HG03280 (cell line): ENCODE measurements around the gene CRELD2.

ENCODE experiments used
- ATAC-seq: cut with Tn5 transposase; IDR thresholded peaks from one replicate; pipeline ENCODE4 v1.9.1; 2021; ENCODE audit warnings: mild to moderate bottlenecking, moderate library complexity; ENCODE audit not compliant: unreplicated experiment

The CRELD2 gene

DNA sequence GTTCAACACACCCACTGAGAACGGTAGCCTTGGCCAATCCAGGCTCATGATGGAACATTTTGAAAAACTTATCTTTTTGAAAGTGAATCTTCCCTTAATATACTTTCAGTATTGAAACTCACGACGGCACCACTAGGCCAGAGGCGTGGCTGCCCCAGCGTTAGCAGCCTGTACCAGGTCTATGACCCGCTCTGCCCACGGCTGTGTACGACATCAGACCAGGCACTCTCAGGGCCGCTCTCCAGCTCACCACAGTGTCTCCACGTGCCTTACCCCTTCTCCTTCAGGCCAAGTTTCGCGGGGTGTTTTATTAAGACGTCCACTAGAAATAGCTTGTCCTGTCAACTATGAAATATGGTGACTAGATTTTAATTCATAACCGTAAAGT lies 31.4 kb upstream of the CRELD2 start:
- no peak for ATAC-seq

GRCh38 chr22:49887702-49888101 lies 30.7 kb upstream of the CRELD2 start:
- ATAC-seq, result no peak

DNA sequence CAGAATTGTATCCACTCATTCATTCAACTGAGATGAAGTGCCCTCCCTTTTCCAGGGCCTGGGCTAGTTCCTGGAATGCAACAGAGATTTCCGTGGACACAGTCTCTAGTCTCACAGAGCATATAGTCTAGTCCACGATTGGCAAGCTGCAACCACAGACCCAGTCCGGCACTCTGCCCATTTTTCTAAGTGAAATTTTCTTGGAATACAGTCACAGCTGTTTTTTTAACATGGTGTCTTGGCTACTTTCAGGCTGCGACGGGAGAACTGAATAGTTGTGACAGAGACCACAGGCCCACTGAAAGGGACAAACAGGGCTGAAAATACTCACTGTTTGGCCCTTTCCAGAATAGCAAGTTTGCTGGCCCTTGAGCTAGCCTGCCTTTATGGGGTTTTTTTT lies 29.4 kb upstream of the CRELD2 start:
- no peak for ATAC-seq

- no peak for ATAC-seq
These were observed 26.1 kb upstream of the CRELD2 start for GRCh38 chr22:49892226-49892899.

DNA sequence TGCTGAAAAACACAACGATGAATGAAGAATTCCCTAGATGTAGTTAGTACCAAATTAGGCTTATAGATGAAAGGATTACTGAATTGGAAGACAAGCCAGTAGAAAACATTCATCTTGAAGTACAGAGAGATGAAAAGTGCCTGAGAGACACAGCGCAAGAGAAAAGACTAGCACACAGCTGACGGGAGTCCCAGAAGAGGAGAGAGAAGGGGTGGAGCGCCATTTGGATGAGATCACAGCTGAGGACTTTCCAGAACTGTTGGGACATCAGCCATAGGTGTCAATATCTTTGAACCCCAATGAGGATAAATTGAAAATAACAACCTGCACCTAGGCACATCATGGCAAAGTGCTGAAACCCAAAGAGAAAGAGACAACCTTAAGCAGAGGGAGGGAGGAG lies 25.4 kb upstream of the CRELD2 start:
- ATAC-seq, result no peak

DNA sequence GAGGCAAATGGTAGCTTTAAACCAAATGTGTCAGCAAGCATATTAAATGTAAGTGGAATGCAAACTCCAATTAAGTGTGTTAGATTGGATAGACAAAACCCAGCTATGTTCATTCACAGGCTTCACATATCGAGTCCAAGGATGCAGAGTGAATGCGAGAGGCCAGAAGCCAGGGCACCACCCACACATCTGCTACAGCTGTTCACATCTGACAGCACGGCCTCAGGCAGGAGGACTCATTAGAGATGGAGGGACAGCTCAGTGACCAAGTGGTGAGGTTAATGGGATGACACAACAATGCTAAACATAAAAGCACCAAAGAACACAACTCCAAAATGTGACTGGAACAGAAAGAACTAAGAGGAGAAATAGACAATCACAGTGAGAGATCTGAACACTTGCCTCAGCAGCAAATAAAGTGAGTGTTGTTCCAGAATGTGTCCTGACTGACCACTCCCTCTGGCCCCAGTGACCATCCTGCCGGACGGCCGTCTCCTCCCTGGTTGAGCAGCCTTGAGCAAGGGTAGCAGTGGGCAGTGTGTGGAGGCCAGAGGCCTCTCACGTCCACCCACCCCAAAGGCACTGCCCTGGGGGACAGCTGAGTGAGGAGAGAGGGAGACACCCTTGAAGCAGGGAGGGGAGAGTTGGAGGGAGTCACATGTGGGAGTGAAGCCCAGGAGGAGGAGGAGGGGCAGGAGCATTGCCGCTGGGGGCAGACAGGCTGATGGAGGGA lies 23.9 kb upstream of the CRELD2 start:
- no peak for ATAC-seq

DNA sequence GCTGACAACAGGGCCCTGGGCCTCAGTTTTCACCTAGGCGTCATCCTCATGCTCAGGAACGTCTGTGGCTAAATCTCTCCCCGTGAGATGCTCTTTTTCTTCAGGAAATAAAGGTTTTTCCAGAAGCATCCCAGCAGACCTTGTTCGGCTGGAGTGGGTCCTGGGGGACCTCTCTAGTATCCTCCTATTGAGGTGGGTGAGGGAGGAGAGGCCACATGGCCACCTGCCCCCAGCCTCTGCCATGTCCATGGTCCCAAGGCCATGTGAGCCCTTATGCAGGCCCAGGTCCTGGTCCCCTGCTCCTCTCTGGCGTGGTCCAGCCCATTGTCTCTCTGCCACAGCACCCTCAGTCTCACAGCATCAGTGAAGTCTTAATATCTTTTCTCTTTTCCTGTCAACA lies 22.2 kb upstream of the CRELD2 start:
- no peak for ATAC-seq

DNA sequence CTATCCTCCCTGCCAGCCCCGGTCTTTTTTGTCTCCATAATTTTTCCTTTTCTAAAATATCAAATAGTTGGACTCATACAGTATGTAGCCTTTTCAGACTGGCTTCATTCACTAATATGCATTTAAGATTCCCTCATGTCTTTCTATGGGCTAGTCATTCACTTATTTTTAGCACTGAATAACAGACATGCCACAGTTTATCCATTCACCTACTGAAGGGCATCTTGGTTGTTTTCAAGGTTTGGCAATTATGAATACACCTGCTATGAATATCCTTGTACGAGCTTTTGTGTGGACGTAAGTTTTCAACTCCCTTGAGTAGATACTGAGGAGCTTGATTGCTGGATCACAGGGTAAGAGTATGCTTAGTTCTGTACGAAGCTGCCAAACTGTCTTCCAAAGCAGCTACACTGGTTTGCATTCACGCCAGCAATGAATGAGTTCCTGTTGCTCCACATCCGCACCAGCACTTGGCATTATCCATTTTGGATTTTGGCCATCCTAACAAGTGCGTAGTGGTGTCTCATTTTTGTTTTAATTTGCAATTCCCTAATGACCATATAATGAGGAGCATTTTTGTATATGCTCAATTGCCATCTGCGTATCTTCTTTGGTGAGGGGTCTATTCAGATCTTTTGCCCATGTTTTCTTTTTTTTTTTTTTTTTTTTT lies 21.3 kb upstream of the CRELD2 start:
- ATAC-seq, result no peak

DNA sequence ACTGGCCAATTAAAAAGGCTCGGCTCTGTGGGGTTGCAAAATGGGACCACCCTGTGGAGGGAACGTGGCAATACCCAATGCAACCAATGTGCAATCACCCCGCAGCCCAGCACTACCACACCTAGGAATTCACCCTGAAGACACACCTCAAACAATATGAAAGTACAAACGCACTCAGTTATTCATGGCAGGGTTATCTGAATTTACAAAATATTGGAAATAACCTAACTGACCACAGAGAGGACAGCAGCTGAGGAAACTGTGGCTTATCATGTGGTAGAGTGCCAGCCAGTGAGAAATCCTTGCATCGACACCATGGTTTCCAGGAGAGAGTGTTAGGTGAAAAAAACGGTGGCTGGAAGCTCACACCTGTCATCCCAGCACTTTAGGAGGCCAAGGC lies 18.9 kb upstream of the CRELD2 start:
- no peak for ATAC-seq

DNA sequence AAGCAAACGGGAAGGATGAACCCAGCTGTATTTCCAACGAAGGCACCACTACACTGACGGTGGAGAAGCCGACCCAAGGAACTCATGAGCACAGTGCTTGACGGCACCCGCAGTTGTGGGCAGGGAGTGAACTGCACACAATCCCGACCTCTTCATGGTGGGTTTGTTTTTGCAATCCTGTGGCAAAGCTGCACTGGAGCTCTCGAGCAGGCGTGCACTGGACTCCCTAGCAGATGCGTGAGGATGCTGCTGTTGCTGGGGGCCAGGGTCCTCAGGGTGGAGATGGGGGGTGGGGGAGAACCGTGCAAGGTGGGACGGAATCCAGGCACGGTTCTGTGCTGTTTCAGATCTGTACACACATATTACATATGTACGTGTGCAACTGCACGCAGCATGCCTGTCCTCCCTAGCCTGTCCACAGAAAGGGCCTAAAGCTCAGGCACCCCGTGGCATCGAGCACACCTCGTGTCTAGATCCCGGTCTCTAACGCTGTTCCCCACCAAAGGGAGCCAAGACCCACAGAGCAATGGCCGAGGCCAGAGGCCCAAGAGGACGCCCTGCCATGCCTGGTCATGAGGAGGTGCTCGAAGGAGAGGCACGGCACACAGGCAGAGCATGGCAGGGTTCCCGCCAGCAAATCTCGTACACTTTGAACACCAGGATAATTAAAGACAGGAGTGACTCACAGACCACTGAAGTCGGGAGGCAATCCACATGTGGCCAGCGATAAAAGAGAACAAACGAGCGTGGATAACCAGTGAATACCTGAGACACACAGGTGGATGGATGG lies 17.8 kb upstream of the CRELD2 start:
- ATAC-seq, result no peak

DNA sequence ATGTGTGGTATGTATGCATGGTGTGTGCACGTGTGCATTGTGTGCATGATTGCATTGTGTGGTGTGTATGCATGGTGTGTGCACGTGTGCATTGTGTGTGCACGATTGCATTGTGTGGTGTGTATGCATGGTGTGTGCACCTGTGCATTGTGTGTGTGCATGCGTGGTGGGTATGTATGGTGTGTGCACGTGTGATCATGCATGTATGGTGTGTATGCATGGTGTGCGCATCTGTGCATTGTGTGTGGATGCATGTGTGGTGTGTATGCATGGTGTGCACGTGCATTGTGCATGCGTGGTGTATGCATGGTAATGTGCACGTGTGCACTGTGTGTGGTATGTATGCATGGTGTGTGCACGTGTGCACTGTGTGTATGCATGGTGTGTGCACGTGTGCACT lies 17.0 kb upstream of the CRELD2 start:
- ATAC-seq, result no peak

- no peak for ATAC-seq
These were observed 15.0 kb upstream of the CRELD2 start for GRCh38 chr22:49903322-49904039.

- no peak for ATAC-seq
These were observed 14.4 kb upstream of the CRELD2 start for GRCh38 chr22:49904040-49904369.

DNA sequence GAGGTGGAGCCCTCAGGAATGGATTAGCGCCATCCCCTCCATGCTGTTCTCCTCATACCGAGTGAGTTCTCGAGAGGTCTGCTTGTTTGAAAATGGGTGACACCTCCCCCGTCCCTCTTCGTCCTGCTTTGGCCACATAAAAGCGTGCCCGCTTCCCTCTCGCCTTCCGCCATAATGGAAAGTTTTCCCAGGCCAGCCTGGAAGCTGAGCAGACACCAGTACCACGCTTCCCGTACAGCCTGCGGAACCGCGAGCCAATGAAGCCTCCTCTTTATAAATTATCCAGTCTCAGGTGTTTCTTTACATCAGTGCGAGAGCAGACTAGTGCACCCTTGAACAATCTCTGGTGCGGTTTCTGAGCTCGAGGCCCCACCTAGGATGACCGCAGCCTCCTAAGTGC lies 13.0 kb upstream of the CRELD2 start:
- ATAC-seq, result no peak

DNA sequence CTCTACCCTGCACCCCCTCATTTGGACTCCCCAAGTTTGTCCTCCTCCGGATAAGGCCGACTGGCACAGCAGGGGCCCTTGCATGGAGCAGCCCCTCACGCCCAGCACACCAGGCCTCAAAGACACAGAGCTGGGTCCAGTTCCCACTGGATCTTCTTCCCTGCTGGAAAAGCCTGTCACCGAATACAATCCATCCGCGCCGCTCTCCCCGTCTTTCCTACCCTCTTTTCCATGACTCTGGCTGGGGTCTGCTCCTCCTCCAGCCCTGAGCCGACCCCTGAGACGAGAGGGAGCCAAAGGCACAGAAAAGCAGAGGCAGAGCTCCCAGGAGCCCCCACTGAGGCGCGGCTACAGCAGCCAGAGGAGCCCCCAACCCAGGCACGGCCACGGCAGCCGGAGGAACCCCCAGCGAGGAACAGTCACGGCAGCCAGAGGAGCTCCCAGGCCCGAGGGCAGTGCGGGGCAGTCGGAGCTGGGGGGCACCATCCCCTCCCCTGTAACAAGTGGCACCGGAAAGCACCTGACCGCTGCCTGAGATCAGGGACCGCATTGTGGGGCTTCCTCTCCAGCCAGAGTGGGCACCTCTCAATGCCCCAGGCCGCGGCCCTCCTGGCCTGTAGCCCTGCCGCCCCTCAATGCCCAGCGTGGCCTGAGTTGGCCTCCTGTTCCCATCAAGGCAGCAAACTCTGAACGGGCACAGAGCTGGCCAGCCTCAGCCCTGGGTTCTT lies 12.2 kb upstream of the CRELD2 start:
- no peak for ATAC-seq

DNA sequence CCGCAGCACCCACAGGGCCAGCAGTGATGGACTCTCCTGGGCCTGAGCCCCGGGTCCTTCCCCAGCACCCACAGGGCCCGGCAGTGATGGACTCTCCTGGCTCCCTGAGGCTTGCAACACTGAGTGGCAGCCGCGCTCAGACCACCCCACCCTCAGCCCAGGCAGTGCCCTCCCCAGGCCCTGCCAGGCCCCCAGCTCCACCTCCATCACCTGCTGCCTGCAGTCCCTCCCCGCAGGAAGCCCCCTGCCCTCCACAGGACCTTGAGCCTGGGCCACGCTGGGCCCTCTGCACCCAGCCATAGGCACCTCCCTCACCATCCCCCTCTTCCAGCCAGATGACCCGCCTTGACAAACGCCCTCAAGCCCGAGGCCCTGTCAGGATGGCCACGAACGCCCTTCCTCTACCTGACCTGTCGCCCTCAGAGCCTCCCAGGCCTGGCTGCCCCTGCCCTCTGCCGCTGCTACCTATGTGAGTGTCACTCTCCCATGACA lies 11.6 kb upstream of the CRELD2 start:
- ATAC-seq, result no peak

DNA sequence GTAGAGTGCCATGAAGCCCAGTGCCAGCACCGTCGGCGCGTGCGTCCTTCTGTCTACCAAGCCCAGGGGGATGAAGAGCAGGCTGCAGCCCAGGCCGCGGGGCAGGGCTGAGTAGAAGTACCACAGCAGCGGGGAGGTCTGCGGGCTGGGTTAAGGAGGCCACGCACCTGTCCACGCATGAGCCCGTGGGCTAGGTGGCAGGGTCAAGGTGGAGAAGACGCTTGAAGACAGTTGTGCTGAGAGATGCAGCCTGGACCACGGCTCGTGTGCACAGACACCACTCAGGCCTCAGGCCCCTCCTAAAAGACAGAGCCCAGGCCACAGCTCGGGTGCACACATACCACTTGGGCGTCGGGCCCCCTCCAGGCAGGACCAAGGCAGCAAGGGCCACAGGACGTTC lies 10.6 kb upstream of the CRELD2 start:
- ATAC-seq, result no peak

DNA sequence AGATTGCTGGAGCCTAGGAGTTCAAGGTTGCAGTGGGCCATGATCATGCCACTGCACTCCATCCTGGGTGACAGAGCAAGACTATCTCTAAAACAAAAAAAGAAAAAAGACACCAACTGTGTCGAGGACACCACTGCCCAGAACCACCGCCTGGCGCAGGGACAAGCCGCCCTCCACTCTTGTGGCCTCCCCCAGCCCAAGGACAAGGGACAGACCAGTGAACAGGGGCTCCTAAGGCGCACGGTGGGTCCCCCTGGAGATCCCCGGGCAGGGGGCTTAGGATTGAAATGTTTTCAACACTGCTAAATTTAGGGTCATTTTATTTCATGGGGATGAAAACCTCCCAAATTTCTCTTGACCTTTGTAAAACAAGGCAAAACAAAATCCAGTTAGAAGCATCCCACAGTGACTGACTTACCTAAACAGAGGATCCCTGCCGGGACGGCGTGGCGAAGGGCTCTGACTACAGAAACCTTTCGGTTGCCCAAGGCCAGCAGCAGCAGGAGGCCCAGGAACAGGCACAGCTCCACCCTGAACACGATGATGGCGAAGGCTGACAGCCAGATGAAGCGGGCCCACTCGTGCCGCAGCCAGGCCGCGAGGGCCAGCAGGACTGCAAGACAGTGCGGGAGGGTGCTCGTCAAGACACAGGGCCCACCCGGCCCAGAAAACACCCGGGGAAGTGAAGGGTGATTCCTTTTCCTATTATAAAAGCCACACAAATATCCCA lies 8.8 kb upstream of the CRELD2 start:
- no peak for ATAC-seq
